ENCODE measurements around the gene CDC20.
"Not testable (repeated sequence)": the region's sequence is repeated elsewhere in the genome, so short reads cannot be mapped to it uniquely, and the experiment has no call there.

CDC20 gene

DNA sequence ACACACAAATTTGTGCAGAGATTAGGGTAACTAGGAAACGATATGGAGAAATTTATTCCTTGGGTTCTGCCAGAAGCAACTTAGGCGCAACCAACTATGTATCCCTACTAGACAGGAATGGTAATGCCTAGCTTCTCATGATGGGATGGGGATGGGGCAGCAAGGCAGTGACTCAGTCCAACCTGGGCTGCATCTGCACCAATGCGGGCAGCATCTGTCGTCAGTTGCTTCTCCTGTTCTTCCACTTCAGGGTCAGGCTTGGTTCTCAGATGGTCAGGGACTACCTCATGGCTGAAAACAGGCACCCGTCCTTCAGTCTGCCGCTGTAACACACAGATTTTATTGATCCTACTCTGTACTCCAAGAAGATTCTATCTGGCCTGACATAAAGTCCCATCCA, 27.9 kb downstream of the CDC20 start:
- no peak for DNase-seq

DNA sequence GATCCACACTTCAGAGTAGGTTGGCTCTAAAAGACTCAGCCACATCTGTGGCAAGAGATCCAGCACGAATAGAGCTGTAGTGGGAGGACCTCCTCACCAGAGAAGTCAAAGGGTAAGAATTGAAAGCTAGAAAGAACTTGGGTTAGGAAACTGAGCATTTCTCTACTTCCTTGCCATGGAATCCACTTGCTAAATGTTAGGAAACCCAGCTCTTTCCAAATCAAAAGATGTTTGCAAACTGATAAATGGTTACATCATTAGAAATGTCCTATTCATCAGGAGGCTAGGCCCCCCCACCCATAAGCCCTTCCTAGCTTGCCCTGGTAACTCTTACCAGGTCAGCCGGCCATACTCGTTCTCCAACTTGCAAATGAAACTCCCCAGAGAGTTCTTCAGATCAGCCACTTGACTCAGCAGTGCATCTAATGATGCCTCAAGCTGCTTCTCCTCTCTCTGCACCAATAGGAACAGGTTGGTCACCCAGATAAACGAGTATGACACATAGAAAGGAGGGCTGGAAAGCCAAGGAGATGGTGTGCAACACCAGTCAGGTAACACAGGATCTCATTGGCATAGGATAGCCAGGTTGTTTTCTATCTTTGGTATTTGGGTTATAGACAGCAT, 29.3 kb downstream of the CDC20 start:
- no peak for DNase-seq

DNA sequence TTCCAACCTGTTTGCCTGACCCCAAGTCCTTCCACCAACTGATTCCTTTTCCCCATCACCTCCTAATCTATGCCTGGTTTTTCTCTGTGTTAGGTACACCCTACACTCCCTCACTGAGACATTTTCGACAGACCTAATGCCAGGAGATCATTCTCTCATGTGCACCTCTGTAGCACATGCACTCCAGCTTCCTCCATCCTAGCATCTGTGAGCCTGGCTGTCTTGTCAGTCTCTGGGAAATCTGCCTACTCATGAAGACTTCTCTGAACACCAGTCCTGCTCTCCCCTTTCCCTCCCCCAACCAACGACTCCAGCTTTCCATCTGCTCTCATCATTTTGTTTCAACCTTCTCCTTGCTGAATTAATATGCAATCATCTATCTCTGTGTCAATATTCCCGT, 29.8 kb downstream of the CDC20 start:
- DNase-seq: no peak

DNA sequence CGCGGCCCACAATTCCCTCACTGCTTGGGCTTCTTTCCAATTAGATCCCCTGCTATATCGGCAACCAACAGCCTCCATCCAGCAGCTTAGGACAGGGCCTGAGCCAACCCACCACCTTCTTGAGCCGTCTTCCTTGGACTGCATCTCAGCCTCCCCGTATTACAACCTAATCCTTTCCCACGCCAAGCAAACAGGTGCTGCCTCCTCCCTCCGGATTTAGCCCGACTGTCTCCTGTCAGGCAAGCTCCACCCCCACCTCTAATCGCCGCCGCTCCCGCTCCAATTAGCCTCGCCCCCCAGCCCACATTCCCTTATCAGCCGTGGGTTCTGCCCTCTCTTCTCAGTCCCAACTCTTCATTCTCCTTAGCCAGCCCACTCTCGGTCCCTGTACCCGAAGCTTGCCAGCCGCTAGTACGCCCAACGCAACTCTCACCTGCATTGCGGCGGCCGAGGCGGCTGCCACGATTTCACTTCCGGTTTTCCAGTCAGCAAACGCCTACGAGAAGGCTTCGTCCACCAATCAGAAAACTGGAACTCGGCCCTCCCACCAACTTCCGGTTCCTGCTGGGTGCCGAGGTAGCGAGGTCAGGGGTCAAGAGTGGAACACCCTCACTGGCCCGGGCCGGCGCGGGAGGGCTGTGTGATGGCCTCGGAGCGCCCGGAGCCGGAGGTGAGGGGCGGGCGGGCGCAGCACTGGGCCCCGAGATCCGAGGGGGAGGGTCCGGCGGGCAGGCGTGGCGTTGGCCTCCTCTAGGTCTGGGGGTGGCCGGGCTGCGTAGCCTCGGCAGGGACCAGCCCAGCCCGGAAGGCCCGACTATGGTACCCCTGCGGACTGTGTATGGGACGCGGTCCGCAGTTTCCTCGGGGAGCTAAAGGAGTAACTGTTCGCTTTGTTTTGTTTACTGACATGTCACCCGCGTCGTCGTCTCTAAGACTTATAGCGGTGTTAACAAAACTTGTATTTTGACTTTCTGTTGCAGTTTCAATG, 30.8 kb downstream of the CDC20 start, which contains the start of the genes MED8 and SZT2:
TSS of gene MED8 (minus strand) at position 475 of the 988 bp plus-strand sequence. CDS start at position 439, 36 bp downstream.
TSS of gene SZT2 (plus strand) at position 574 of the 988 bp plus-strand sequence. CDS start at position 644, 70 bp downstream.
- peak; percentile 95 for DNase-seq

DNA sequence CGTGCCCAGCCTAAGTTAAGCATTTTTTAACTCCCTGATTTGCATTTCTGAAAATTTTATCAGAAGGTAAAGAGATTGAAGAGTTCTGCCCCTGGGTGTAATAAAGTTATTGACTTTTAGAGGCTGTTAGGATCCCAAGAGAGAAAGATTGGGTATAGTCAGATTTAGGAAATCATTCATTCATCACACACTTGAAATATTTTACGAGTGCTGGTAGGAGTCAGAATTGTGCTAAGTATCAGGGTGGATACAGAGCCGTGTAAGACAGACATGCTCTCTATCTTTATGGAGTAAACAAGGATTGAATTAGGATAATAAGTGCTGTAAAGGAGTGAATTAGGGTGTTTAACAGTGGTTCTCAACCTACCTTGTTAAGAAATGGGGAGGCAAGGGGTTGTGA, 33.9 kb downstream of the CDC20 start:
- no peak for DNase-seq

DNA sequence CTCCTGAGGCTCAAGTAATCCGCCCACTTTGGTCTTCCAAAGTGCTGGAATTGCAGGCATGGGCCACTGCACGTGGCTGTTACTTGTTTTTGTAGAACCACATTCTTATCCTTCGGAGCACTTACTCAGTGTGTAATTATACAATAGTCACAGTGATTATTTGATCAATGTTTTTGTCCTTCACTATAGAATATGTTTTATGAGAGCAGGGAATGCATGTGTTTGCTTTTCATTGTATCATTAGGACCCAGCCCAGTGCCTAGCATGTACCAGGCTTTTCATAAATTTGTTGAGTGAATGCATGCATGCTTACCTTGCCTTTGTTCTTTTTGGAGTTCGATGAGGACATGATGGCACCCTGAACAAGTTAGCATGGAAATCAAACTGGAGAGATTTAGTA, 36.7 kb downstream of the CDC20 start:
- DNase-seq: no peak

DNA sequence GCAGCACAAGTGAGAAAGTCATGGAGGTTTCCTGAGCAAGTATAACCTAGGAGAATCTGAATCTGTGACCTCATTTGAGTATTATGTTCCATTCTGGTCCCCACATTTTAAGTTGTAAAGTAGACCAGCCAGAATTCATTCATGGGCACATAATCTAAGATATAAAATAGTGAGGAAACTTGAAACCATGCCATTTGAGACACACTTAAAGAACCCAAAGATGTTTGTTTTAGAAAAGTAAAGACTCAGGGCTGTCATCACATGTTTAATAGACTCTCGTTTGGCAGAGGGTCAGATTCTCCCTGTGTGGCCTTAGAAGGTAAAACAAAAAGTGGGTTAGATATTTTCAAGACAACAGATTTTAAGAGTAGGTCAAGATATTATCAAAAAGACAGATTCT, 37.3 kb downstream of the CDC20 start:
- no peak for DNase-seq

DNA sequence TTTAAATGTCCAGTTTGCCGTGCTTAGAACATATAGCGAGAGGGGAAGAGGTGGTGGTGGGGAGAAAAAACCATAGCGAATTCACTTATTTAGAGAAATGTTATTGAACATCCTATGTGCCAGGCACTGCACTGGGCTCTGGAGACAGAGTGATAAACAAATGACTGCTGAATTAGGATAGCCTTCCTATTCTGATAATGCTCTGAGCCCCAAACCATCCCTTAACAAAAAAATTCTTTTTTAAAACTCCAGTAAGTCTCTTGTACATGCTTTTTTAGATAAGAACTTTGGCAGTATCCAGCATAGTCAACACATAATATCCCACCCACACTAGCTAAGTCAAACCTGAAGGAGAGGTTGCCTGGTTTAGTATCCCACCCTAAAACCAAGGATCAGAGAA, 39.4 kb downstream of the CDC20 start:
- DNase-seq: no peak

DNA sequence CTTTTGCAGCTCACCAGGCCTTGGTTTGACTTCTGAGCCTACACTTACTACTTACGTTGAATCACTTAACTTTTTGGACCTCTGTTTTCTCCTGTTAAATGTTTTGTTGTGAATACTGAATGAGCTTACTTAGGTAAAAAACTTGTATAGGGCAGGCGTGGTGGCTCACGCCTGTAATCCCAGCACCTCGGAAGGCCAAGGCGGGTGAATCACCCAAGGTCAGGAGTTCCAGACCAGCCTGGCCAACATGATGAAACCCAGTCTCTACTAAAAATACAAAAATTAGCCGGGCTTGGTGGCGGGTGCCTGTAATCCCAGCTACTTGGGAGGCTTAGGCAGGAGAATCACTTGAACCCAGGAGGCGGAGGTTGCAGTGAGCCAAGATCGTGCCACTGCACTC, 41.7 kb downstream of the CDC20 start:
- not testable (repeated sequence) for DNase-seq

DNA sequence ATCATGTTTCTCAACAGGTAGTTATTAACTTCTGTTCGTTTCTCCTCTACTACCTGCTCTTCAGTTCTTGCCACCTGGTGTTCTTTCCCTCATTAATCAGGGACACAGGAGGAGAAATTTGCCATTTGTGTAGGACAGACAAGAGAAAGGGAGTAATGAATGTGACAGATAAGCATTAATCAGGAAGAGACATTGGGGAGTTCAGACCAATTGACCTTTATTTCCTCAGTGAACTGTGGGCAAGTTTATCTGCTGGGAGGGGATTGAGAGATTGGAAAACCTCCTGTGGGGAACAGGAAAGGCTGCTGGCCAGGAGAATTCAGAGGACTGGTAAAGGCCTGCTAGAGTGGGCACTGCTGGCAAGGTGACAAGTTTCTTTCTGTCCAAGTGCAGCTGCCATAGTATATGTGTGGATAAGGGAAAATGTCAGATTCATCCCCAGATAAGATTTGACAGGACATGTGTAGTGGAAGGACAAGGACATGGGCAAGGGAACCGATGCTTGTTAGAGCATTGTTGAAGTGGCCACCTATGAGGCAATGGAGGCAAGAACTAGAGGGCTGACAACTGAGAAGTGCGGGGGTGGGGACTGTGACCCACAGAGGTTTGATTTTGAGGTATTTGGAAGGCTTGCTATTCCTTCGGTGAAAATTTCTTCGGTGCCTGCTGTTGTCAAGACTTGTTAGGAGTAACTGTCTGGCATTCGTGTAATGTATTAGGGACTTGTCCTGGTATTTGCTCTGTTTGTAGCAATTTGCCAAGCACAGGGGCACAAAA, 43.5 kb downstream of the CDC20 start:
- DNase-seq: no peak

DNA sequence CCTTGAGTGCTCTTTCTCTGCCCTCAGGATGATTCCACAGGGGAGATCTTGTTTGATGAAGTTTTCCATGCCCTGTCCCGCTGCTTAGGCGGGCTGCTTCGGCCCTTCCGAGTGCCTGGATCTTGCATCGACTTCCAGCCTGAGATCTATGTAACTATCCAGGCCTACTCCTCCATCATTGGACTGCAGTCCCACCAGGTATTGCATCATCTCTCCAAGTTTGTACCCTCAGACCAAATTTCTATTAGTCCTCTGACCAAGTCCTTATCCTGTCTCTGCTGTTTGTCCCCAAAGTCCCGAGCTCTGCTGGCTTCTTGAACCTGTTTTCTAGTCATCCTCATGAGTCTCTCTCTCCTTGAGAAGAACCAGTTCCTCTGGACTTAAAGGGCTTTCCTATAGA, 45.6 kb downstream of the CDC20 start:
- DNase-seq: no peak

DNA sequence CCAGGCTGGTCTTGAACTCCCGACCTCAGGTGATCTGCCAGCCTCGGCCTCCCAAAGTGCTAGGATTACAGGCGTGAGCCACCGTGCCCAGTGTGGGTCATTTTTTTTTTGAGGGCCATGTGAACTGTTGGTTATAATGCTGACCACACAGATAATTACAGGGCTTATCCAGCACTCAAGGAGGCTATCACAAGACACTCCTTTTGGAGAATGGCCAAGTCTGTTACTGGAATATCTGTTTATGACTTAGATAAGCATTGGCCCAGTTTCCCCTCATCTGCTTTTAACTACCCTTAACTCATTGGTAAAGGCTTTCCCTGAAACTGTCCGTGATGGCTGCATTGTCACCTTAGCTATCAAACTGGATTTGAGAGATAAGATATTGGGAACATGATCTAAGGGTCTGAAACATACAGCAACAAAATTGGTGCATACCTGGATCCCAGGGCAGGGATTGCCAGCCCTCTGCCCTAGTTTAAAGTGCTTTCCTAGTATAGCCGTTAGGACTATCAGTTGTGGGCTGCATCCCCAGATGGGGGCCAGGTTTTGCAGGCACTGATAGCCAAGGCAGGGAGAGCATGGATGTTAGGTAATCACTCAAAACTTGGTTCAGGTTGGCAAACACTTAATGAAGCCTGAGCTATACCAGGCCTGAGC, 46.6 kb downstream of the CDC20 start:
- DNase-seq: peak; percentile 39

DNA sequence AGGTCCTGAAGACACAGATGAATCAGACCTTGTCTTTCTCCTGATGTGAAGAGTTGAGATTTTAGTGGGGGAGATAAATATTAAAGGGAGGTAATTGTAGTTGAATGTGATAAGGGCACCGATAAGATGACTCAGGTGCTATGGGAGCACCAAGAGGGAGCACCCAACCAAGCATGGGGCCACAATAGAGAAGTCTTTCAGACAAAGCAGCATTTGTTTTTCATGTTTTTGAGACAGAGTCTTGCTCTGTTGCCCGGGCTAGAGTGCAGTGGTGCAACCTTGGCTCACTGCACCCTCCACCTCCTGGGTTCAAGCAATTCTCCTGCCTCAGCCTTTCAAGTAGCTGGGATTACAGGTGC, 47.1 kb downstream of the CDC20 start:
- DNase-seq: peak; percentile 46

DNA sequence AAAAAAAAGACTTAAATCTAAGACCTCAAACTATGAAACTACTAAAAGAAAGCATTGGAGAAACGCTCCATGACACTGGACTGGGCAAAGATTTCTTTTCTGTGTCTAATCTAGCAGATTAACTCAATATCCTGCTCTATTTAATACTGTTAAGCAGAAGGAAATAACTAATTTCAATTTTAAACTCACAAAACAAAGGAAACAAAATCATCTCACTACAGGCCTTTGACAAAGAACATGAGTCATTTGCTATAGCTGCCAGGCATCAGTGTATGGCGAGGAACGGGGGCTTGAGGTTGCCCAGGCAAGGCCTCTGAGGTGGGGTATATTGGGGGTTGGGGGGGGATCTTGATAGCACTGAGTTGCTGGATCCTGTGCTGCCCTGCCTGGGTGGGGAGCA, 51.8 kb downstream of the CDC20 start:
- no peak for DNase-seq
